Cardiac muscle cell (in vitro differentiated cells and primary cell): ENCODE results near the gene FPR2. TPM values are rescaled to one million over a fixed set of nuclear protein-coding genes. Genes with fewer than 3 reads are reported as not detected.

Experiments used
- DNase-seq, 2 donors: peaks; one replicate each; pipeline versions ENCODE4 v3.0.0 to v3.0.0-alpha.2; 2010 to 2017; ENCODE audit warnings: low read depth in 1 of 2, low spot score in 1 of 2
- H3K27ac ChIP-seq: fragments of 200-600 bp; sonication (generic); 2 replicates; pipeline ENCODE4 v1.5.1; 2016
- H3K27me3 ChIP-seq: fragments of 200-600 bp; sonication (generic); 2 replicates; pipeline ENCODE4 v1.6.0; 2016; ENCODE audit warnings: control low read depth
- H3K36me3 ChIP-seq: fragments of 200-600 bp; sonication (generic); 2 replicates; pipeline ENCODE4 v1.5.1; 2016; ENCODE audit warnings: control low read depth
- H3K4me1 ChIP-seq: fragments of 200-600 bp; sonication (generic); 2 replicates; pipeline ENCODE4 v1.8.1; 2017; ENCODE audit warnings: low read depth, mild to moderate bottlenecking, mixed run types
- H3K4me3 ChIP-seq: fragments of 200-600 bp; sonication (generic); 2 replicates; pipeline ENCODE4 v1.5.1; 2016; ENCODE audit warnings: mild to moderate bottlenecking
- H3K9me3 ChIP-seq: fragments of 200-600 bp; sonication (generic); 2 replicates; pipeline ENCODE4 v1.5.1; 2017; ENCODE audit warnings: low read depth, mild to moderate bottlenecking, control low read depth
- CTCF ChIP-seq: IDR thresholded peaks from 2 replicates; pipeline ENCODE4 v1.5.1; 2012; ENCODE audit warnings: low read depth, mild to moderate bottlenecking, low read length
- polyA plus RNA-seq: library from polyadenylated mRNA; unstranded; fragments of >200 nt; fragmentation: Nextera tagmentation; extraction: Ambion mirVana; gene quantifications from 2 replicates; pipeline ENCODE4 v1.2.1, GENCODE V29; 2016
- total RNA-seq: library from RNA; depleted of rRNA; stranded (reverse); fragments of >200 nt; gene quantifications from 2 replicates; pipeline ENCODE4 v1.2.3, GENCODE V29; 2016

Gene FPR2
- total and polyA plus RNA-seq, 2 experiments from 2014 or later: not detected

GRCh38 chr19:51809787-51810186 is 48.8 kb downstream of the FPR2 start:
- Histone ChIP-seq H3K4me1 (no peaks in the 10 kb centered on the region), H3K36me3 (no peaks in the 10 kb centered on the region), H3K27me3 (no peaks in the 10 kb centered on the region), H3K27ac (no peak overlapping the region), H3K4me3 (no peak overlapping the region), H3K9me3 (no peaks in the 10 kb centered on the region)
- DNase-seq: peak in 1 of 2 donors; percentile 65
- TF ChIP-seq CTCF: no peak

DNA sequence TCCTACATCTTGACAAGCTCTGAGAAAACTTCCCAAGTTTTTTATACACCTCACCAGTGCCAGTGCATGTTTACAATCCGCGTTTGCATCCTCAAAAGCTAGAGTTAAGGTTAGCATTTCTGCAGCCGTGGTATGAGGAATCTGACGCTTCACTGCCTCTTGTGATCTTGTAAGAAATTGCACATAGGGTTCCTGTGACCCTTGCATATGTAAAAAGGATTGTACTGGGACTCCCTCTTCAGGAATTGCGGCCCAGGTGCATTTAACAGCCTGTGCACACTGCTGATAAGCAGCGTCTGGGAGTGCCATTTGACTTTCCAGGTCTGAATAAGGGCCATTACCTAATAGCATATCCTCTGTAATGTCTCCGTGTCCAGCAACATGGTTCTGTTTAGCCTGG is 49.2 kb downstream of the FPR2 start:
- DNase-seq: no peak
- Histone ChIP-seq H3K27me3 (no peaks in the 10 kb centered on the region), H3K4me1 (no peaks in the 10 kb centered on the region), H3K4me3 (no peak overlapping the region), H3K36me3 (no peaks in the 10 kb centered on the region), H3K9me3 (no peaks in the 10 kb centered on the region), H3K27ac (no peak overlapping the region)
- TF ChIP-seq CTCF: no peak

GRCh38 chr19:51811344-51811743 is 50.4 kb downstream of the FPR2 start:
- no peaks in the 10 kb centered on the region for H3K9me3 ChIP-seq
- H3K36me3 ChIP-seq: no peaks in the 10 kb centered on the region
- DNase-seq: no peak
- TF ChIP-seq CTCF: no peak
- H3K27ac ChIP-seq: no peak overlapping the region
- H3K4me1 ChIP-seq: no peaks in the 10 kb centered on the region
- H3K27me3 ChIP-seq: no peaks in the 10 kb centered on the region
- H3K4me3 ChIP-seq: no peak overlapping the region

DNA sequence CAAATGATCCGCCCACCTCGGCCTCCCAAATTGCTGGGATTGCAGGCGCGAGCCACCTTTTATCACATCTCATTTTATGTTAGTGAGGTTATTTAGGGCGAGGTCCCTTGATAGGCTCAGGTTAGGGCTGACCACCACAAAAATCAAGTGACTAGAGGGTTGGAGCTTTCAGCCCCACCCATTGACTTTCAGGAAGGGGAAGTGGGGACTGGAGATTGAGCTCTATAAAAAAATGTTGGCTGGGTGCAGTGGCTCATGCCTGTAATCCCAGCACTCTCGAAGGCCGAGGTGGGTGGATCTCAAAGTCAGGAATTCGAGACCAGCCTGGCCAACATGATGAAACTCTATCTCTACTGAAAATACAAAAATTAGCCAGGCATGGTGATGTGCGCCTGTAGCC is 54.1 kb downstream of the FPR2 start:
- DNase-seq: no peak
- no peak overlapping the region for H3K27ac ChIP-seq

GRCh38 chr19:51816711-51817110 is 55.7 kb downstream of the FPR2 start:
- Histone ChIP-seq H3K4me1 (no peaks in the 10 kb centered on the region), H3K9me3 (no peaks in the 10 kb centered on the region), H3K4me3 (no peak overlapping the region), H3K27ac (no peak overlapping the region), H3K36me3 (no peaks in the 10 kb centered on the region), H3K27me3 (no peaks in the 10 kb centered on the region)
- no peak for TF ChIP-seq CTCF
- DNase-seq: no peak

More for the DNA sequence above, 54.1 kb downstream of the FPR2 start:
- TF ChIP-seq CTCF: no peak
- Histone ChIP-seq H3K4me3 (no peak overlapping the region), H3K27me3 (no peaks in the 10 kb centered on the region), H3K4me1 (no peaks in the 10 kb centered on the region), H3K9me3 (no peaks in the 10 kb centered on the region), H3K36me3 (no peaks in the 10 kb centered on the region)

GRCh38 chr19:51820011-51820410 is 59.0 kb downstream of the FPR2 start:
- no peak for TF ChIP-seq CTCF
- Histone ChIP-seq H3K4me3 (no peak overlapping the region), H3K27me3 (no peaks in the 10 kb centered on the region), H3K36me3 (no peaks in the 10 kb centered on the region), H3K4me1 (no peaks in the 10 kb centered on the region), H3K27ac (no peak overlapping the region), H3K9me3 (no peaks in the 10 kb centered on the region)
- no peak for DNase-seq
